HepG2 (cell line): Measurements from ENCODE around the gene MBD3L2B. TPM values are rescaled to one million over a fixed set of nuclear protein-coding genes. Genes with fewer than 3 reads are reported as not detected.

Experiments
- HNRNPK ChIP-seq: fragments of 200-400 bp; formaldehyde crosslinking; IDR thresholded peaks from 2 replicates; pipeline ENCODE4 v1.6.1; 2018; ENCODE audit warnings: low read length, low read depth, moderate library complexity, mild to moderate bottlenecking; ENCODE audit not compliant: poor library complexity, severe bottlenecking
- REXO4 ChIP-seq: sonication (generic); formaldehyde crosslinking; IDR thresholded peaks from 2 replicates; pipeline ENCODE4 v1.8.0; 2022; ENCODE audit warnings: missing genetic modification reagents, mild to moderate bottlenecking, borderline replicate concordance
- SAFB2 ChIP-seq: sonication (generic); formaldehyde crosslinking; IDR thresholded peaks from 2 replicates; pipeline ENCODE4 v1.5.1; 2020; ENCODE audit warnings: missing genetic modification reagents, low read depth, mild to moderate bottlenecking, borderline replicate concordance
- SP5 ChIP-seq: IDR thresholded peaks from 2 replicates; pipeline ENCODE4 v1.6.1; 2016; ENCODE audit warnings: low read depth, borderline replicate concordance
- ZNF281 ChIP-seq: sonication (generic); formaldehyde crosslinking; IDR thresholded peaks from 2 replicates; pipeline ENCODE4 v1.4.0; 2020; ENCODE audit warnings: missing genetic modification reagents, borderline replicate concordance
- ZNF574 ChIP-seq: sonication (generic); formaldehyde crosslinking; IDR thresholded peaks from 2 replicates; pipeline ENCODE4 v1.4.0; 2020; ENCODE audit warnings: missing genetic modification reagents
- ZNF639 ChIP-seq: conservative IDR thresholded peaks from 2 replicates; pipeline ENCODE4 v1.6.1; 2018; ENCODE audit warnings: missing genetic modification reagents
- ZSCAN22 ChIP-seq: sonication (generic); formaldehyde crosslinking; IDR thresholded peaks from 2 replicates; pipeline ENCODE4 v1.4.0; 2020; ENCODE audit warnings: mild to moderate bottlenecking, missing genetic modification reagents
- polyA plus RNA-seq, 8 experiments: library from polyadenylated mRNA; depleted of rRNA in 3 of 8; stranded (reverse) in 7 of 8; unstranded in 1 of 8; fragments of >200 nt; fragmentation: Illumina TruSeq in 4 of 8; extraction: Trizol in 4 of 8; gene quantifications; 2 replicates each; pipeline versions ENCODE4 v1.2.1 to v1.2.3, GENCODE V29; 2011 to 2016; ENCODE audit warnings: low read depth in 4 of 8, missing spikeins in 1 of 8, mixed read lengths in 1 of 8; ENCODE audit not compliant: insufficient read depth in 1 of 8
- total RNA-seq, 5 experiments: library from RNA; depleted of rRNA; stranded (reverse); fragments of >200 nt; fragmentation: Illumina TruSeq; extraction: Trizol; gene quantifications; 2 replicates each; pipeline ENCODE4 v1.2.3, GENCODE V29; 2016; ENCODE audit warnings: low read depth in 1 of 5

MBD3L2B gene
- total and polyA plus RNA-seq, 2 of the 13 experiments (the other 11 are each of a cell fraction or from before 2014, with no cell fraction given), result not detected

GRCh38 chr19:6999933-7000332 lies 21.3 kb downstream of the MBD3L2B start (continued):
- TF ChIP-seq SAFB2 (CRISPR knock-in tag), result no peak
- TF ChIP-seq ZNF281 (CRISPR knock-in tag), result no peak
- no peak for TF ChIP-seq ZNF574 (CRISPR knock-in tag)
- no peak for TF ChIP-seq SP5 (CRISPR knock-in tag)
- TF ChIP-seq HNRNPK, result no peak
- TF ChIP-seq REXO4, result no peak
- TF ChIP-seq ZSCAN22 (CRISPR knock-in tag), result no peak
- TF ChIP-seq ZNF639 (CRISPR knock-in tag), result no peak
